HuH-7.5 (cell line): ENCODE measurements around the gene GINS2.

Source experiments
- DNase-seq: peaks from one replicate; pipeline ENCODE4 v3.0.0; 2011; ENCODE audit warnings: low spot score

The GINS2 gene

DNA sequence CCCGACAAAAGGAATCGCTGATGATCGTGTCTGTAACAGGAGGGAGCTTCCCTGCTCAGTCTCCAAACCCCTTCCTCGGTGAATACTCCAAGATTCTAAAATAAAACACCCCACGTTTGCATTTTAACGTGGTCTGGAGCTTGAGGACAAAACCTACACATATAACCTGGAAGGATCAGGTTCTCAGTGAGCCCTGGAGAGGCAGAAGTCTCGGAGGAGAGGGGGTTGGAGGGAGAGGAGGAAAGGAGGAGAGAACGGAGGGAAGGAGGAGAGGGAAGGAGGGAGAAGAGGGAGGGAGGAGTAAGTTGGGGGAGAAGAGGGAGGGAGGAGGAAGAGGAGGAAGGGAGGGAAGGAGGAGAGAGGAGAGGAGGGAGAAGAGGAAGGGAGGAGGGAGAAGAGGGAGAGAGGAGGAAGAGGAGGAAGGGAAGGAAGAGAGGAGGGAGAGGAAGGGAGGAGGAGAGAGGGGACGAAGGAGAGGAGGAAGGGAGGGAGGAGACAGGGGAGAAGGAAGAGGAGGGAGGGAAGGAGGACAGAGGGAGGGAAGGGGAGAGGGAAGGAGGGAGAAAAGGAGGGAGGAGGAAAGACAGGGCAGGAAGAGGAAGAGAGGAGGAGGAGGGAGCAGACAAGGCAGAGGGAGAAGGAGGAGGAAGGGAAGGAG is 27.4 kb upstream of the GINS2 start:
- DNase-seq, result no peak

DNA sequence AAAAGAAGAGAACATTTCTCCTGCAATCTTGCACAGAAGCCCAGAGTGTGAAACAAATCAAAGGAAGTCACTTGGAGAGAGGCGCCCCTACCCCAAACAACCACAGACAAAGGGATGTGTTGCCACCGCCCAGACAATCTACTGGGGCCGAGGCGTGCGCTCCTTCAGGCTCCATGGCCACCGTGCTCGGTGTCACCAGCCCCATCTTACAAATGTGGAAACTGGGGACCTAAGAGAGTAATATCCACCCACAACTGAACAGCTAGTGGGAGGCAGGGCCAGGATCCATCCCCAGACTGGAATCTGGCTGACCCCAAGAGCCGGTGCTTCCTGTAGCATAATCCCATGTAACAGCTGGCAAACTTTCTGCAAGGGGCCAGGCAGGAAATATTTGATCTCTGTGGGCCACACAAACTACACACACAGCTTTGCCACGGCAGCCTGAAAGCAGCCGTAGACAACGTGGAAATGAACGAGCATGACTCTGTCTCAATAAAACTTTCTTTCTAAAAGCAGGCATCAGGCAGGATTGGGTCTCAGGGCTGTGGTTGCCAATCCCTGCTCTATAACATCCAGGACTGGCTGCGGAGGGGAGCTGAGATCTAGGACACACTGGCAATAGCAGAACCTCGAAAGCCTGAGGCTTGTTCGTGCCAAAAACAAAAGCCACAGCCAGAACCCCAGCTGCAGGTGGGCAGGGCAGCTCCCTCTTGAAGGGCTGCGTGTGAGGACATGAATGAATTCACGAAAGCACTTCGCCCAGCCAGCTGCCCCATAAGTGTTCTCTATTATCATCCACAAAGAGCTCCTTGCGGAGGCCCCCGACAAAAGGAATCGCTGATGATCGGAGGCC is 26.6 kb upstream of the GINS2 start:
- no peak for DNase-seq

DNA sequence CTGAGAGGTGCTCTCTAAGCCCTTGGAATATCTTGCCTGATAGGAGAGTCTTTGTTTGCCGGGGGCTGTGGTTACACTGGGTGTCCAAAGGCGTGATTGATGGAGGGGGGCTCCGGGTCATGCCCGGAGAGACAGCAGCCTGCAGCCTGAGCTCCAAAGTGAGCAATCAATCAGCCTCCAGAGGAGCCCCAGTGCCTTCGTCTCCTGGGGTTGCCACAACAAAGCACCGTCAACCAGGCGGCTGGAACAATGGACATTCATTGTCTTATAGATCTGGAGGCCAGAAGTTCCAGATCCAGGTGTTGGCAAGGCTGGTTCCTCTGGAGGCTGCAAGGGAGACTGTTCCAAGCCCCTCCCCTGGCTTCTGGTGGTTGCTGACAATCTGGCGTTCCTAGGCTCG is 24.0 kb upstream of the GINS2 start:
- no peak for DNase-seq

DNA sequence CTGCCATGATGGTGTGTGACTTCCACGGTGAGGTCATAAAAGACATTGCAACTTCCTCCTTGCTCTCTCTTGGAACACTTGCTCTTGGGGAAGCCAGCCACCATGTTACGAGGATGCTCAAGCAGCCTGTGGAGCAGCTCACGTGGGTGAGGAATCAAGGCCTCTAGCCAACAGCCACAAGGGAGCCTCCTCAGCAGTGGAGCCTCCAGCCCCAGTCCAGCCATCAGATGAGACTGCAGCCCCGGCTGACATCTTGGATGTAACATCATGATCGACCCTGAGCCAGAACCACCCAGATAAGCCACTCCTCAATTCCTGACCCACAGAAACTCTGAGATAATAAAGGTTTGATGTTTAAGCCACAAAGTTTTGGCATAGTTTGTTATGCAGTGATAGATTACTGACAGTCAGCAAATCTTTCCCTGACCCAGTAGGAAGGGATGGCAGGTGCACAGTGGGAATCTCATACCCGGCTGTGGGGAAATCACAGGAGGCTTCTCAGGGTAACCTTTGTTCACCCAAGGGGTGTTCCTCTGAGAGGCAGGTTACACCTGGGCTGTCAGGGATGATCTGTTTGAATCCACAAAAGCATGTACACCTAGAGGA is 23.3 kb upstream of the GINS2 start:
- DNase-seq, result no peak

DNA sequence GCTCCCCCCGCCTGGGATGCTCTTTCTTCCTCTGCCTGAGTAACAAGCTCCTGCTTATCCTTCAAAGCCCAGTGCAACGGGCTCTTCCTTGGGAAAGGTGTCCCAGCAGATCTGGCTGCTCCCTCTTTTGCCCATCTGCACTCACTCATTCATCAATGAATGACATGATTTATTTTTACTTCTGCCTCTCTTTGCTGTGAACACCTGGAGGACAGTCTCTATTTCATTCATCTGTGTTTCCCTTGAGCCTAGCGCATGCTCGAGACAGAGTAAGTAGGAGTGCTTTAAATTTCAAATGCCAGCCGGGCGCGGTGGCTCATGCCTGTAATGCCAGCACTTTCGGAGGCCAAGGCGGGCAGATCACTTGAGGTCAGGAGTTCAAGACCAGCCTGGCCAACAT is 22.0 kb upstream of the GINS2 start:
- no peak for DNase-seq

DNA sequence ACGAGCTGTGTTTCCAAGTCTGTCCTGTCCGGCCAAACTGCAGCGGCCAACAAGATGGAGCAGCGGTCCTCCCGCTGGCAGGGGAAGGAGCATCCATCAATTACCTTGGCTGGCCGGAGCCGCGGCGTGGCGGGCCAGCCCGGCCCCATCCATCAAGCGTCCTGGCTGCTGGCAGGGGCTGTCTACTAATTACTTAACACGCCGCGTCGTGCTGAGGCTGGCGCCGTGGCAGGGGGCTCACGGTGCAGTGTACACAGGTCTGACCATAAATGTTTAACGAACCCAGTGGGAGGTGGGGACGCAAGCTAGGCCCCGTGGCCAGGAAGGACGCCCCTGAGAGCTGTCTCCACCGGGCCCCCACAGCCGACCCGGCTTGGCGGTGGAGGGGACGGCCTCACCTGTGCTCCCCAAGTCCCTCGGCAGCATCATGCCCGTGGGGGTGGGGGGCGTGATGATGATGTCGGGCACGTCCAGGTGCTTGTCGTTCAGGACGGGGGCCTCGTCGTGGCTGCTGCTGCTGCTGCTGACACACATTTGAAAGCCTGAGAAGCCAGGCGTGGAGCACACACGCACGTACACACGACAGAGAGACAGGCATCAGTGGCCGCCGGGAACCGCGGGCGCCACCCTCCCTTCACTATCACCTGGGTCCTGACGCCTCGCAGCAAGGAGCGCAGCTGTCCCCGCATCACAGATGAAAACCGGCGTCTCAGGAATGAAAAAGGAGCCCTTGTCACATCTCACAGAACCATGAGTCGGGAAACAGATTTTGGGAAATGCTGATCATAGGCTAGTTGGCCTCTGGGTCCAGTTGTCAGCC is 21.2 kb upstream of the GINS2 start:
- DNase-seq, result no peak

DNA sequence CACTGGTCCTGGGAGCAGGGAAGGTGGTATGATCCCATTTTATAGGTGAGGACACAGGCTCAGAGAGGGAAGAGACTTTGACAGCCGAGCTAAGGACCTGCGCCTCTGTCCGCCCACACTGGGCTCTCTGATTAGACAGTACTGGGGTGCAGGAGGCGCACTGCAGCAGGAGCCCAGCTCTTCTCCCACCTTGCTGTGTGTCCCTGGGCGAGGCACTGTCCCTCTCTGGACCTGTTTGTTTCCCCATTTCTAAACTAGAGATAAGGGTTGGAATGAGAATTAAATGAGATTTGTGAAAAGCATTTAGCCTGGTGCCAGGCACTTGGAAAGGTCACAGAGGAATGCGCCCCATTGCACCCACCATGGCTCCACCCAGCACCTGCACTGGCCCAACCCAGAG is 19.6 kb upstream of the GINS2 start:
- no peak for DNase-seq

DNA sequence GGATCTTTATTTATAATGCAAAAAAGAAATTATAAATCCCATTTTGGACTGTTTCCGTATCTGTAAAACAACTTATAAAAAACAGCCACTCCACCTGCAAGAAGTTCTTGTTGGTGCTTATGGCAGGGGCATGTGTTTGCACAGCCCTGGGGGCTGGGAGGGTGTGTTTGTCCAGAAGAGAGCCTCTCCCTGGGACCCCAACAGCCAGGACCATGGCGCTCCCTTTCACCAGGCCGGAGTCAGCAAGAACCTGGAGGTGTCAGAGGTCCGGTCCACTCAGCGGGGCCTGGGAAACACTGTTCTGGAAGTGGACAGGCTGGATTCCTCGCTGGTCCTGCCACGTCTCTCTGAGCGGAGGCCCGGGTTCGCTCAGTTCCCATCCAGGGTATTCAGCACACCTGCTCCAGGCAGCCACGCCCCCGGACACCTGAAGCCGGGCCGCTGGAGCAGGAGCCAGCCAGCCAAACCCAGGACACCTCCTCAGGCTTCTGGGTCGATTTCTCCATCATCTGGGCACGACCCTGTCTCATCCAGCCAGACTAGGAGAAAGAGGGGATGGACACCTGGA is 18.9 kb upstream of the GINS2 start:
- DNase-seq, result no peak

DNA sequence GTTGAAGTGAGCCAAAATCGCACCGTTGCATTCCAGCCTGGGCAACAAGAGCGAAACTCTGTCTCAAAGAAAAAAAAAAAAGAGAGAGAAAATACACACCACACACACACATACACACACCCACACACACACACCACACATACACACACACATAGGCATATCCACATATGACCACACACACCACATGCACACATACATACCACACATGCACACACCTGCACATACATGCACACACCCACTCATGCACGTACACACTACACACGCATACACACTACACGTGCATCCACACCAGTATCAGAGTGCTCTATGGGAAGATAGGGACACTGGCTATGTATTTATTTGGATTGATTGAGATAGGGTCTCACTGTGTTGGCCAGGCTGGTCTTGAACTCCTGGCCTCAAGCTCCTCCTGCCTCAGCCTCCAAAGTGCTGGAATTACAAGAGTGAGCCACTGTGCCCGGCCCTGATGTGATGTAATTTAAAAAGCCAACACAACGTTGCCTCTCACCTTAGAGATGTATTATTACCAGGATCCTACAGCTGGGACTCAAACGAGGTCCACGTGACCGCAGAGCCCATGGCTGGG is 17.8 kb upstream of the GINS2 start:
- no peak for DNase-seq

DNA sequence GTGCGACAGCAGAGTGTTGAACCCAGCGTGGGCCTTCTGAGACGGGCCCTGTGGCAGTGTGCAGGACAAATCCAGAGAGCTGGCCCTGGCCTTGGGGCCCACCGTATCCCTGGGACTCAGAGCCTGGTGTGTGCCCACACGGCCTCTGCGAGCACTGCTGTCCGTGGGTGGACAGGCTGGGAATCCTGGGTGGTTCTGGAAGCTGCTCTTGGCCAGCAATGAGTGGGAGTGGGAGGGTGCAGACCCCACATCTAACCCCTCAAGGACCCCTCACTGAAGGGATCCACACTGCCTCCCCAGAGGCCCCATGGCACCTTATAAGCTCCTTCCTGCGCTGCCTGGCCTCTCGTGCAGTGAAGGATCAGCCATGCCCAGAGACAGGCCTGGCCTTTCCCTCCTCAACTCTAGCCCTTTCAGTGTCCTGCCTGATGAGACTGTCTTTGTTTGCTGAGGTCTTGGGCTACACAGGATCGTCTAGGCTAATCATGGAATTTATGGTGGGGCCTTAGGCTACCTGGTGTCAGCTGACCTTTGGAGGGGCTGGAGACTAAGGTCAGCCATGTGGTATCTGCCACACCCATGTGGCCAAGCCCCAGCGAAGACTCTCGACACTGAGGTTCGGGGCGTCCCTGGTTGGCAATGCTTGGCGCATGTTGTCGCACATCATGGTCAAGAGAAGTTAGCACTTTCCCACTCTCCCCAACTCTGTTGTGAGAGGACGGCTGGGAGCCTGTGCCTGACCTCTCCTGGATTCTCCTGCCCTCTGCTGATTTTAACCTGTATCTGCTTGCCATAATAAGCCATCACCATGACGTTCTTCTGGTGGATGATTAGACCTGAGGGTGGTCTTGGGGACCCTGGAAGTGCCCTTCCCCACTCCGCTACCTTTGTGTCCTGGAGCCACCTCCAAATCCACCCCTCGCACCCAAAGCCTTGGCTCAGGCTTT is 16.4 kb upstream of the GINS2 start:
- DNase-seq, result no peak

DNA sequence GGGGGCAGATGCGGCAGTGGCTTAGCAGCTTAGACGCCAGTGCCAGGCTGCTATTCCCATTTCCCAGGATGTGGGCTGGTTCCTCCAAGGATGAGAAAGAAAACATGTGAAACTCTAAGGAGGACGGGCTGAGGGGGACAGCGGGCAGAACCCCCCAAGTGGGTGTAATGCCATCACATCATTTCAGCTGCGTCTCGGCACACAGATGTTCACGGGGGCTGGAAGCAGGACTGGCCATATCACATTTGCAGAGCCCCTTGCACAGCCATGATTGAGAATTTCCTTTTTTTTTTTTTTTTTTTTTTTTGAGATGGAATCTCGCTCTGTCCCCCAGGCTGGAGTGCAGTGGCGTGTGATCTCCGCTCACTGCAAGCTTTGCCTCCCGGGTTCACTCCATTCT is 15.3 kb upstream of the GINS2 start:
- no peak for DNase-seq

DNA sequence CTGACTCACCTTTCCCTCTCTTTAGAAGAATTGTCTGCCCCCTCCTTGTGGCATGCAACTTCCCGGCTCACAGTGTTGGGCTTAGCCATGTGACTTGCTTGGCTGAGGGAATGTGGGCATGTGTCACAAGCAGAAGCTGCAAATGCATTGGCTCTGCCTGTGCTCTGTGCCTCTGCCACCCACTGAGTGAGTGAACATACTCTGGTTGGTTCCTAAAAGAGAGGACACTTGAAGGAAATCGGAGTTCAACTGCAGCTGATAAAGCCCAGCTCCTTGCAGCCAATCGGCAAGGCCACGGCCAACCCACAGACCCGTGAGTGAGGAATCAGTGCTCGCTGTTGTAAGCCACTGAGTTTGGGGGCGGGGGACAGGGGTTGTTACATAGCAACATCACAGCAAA is 10.9 kb upstream of the GINS2 start:
- DNase-seq, result no peak

DNA sequence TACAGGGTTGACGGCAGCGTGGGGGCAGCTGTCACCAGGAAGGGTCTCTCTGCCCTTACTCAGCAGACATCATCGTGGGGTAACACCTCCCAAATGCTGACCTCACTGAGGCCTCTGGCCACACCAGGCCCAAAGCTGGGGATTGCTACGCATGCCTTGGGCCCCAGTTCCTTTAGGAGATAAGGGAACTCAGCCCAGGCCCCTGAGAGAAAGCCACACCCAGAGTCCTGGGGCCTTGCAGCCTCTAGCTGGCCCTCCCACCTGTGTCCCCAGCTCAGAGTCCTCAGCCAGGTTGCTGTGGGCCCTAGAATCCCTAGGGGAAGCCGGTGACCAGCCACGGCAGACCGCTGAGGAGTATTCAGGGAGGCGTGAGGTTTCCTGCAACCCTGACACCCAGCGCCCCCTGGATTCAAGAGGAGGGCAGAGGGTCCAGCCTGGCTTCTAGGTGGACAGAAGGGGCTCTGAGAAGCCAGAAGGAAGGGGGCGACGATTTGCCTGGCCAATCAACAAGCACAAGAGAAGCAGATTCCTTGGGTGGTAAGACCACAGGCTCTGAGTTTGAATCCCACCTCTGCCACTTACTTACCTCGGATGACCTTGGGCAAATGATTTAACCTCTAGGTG is 10.3 kb upstream of the GINS2 start:
- no peak for DNase-seq

DNA sequence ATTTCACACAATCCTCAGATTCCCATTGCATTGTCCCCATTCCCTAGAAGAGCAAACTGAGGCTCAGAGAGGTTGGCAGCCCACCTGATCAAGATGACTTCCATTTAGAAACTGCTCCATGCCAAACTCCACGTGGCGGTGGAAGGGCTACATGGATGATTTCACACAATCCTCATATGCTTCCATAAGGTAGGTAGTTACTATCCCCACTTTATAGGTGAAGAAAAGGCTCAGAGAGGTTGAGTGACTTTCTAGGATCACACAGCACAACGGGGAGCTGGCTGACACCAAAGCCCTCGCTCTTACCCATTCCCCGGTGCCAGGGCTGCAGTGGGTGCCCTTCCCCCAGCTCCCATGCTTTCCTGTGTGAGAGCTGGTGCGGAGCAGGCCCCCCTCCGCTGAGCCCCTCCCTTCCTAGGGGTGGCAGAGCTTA is 9.7 kb upstream of the GINS2 start:
- no peak for DNase-seq

DNA sequence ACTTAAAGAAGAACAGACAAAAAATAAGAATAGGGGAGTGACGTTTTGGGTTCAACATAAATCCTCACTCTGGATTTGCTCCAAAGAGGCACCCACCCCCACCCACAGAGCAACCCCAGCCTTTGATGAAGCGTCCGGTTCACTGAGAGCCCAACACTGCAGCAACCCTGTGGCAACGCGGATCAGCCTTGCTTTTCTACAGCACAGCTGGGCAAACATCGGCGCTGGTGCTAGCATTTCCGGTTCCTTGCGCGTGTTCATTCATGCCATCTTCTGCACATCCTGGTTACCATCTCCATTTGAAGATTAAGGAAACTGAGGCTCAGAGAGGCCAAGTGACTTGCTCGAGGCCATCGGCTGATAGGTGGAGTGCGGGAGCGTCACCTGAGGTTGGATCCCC is 8.7 kb upstream of the GINS2 start:
- no peak for DNase-seq

DNA sequence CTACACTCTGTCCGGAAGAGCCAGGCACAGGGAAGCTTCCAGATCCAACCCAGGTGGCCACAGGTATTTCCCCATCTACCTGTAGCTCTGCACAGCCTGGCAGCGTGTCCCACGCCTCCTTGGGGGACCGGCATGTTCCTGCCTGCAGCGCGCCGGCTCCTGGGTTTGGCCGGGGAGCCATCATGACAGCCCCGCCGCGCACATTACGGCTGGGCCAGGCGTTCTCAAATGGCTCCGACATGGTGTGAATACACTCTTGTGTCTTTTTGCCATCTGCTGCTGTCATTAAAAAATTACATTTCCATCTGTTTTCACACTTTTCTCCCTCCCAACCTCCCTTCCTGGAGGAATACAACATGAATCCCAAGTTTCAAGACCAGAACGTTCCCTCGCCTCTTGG is 8.0 kb upstream of the GINS2 start:
- DNase-seq, result no peak

DNA sequence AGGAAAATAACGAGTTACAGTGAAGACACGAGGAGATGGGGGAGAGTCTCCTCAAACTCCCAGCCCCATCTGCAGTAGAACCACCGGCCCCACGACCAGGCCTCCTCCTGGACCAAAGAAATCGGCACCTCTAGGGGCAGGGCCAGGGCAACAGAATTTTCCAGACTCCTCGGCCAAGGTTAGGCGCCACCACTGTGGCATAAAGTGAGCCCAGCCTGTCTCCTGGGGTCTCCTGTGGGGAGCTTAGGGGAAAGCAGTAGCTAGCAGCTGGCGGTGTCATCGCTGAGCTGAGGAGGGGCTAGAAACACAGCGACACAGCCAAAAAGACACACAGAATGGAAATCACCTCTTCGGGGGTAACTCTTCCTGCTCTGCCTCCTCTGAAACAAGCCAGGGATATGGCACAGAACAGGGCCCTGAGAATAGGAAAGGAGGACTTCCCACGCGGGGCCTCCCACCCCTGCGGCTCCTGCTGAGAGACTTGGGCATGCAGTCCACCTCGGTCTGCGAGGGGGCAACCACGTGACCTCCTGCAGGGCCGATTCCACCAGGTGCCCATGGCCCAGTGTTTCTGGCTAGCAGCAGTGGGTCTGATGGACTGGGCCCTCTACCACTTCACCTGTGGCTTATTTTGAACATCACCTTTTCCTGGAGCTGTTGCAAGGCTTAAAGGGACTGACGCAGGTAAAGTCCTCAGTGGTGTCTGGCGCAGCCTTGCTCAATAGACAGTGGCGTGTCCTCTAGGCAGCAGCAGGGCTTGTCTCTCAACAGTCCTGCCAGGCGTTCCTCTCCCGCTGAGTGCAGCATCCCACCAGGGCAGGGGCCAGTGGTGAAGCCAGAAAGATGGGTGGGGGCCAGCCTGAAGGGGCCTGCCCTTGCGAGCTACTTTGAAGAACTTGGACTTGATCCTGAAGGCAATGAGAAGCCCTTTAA is 6.7 kb upstream of the GINS2 start:
- DNase-seq, result no peak

DNA sequence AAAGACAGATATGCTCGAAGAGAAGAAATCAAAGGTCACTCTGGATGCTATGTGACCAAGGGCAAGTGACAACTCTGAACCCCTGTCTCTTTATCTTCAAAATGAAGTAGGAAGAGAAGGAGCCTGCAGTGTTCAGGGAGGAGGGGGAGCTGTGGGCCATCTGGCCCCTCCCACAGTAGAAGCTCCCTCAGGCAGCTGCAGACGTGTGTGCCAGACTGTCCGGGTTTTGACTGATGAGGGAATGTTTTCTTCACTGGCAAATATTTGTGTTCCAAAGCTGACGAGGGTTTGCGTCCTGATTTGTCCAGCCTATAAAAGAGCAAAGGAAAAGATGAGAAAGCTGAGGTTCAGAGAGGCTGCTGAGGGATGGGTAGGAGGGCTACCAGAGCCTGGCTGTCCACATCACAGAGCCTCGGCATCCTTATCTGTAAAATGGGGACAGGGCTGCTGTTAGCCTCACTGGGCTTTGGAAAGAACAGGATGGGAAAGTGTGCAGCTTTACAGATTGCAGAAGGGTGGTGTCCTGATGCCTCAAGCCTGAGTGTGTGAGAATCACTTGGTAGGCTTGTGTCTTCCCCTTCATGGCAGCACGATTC is 1.8 kb upstream of the GINS2 start:
- DNase-seq, result no peak

DNA sequence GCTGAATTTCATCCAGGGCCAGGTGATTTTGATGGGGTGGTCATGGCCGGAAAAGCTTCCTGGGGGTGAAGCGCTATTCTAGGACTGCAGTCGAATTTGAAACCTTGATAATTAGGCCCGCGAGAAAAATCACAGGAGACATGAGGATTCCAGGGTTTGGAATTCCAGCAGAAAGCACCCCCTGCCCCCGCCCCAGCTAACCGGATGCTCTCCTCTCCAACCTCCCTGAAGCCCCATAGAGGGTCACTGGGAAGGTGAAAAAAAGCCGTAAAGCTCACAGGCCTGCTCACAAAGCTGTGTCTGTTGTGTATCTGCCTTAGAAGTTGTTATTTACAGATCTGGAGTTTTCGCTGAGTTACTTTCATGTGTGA is 1.2 kb upstream of the GINS2 start:
- no peak for DNase-seq
